Mammary epithelial cell (primary cell): ENCODE measurements around the gene SLC25A20.

Source experiments
- EZH2 ChIP-seq: IDR thresholded peaks from 2 replicates; pipeline ENCODE4 v1.6.1; 2012; ENCODE audit warnings: low read length, inconsistent platforms, borderline replicate concordance
- TF ChIP-seq, protein P1 (sequence below), 2 donors: IDR thresholded peaks in 1 of 2; conservative IDR thresholded peaks in 1 of 2; 2 replicates each; pipeline ENCODE4 v1.5.1; 2011 to 2012; ENCODE audit warnings: inconsistent platforms in 2 of 2, low read length in 2 of 2, mild to moderate bottlenecking in 2 of 2, control low read depth in 1 of 2, low read depth in 1 of 2; ENCODE audit not compliant: insufficient read depth in 1 of 2; ENCODE audit errors: extremely low read depth in 1 of 2

DNA sequence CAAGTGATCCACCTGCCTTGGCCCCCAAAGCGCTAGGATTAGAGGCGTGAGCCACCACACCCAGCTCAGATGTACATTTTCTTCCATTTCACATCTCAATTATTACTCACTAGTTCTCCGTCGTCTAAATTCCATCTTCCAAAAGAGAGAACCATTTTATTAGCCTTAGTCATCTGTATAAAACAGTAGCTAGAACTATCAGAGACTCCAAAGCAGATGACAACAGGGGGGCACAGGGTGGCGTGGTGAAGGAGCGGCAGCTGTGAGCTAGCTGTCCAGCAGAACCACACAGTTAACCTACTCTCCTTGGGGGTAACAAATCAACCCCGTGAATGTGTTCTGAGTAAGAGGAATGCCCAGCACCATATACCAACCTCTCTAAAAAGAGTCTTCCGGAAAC is 7.1 kb downstream of the SLC25A20 start:
- TF ChIP-seq, protein P1, sequence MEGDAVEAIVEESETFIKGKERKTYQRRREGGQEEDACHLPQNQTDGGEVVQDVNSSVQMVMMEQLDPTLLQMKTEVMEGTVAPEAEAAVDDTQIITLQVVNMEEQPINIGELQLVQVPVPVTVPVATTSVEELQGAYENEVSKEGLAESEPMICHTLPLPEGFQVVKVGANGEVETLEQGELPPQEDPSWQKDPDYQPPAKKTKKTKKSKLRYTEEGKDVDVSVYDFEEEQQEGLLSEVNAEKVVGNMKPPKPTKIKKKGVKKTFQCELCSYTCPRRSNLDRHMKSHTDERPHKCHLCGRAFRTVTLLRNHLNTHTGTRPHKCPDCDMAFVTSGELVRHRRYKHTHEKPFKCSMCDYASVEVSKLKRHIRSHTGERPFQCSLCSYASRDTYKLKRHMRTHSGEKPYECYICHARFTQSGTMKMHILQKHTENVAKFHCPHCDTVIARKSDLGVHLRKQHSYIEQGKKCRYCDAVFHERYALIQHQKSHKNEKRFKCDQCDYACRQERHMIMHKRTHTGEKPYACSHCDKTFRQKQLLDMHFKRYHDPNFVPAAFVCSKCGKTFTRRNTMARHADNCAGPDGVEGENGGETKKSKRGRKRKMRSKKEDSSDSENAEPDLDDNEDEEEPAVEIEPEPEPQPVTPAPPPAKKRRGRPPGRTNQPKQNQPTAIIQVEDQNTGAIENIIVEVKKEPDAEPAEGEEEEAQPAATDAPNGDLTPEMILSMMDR (conservative IDR thresholded peaks at IDR 0.05 in 1 of 2, IDR thresholded peaks at IDR 0.05 in 1 of 2; ENCODE audit: extremely low read depth in 1 of 2, insufficient read depth in 1 of 2, low read depth in 1 of 2, low read length in 2 of 2) = no peak
- TF ChIP-seq EZH2 = no peak
